ENCODE measurements around the gene SLC5A2. TPM values are rescaled to one million over a fixed set of nuclear protein-coding genes. Genes with fewer than 3 reads are reported as not detected.
A peak's percentile ranks its signal among the peaks of the same experiment; 100 is the strongest.

SLC5A2 gene
- total RNA-seq, 4 donors from 2014 or later: 0.83 to 2.4 TPM; not detected in 2

DNA sequence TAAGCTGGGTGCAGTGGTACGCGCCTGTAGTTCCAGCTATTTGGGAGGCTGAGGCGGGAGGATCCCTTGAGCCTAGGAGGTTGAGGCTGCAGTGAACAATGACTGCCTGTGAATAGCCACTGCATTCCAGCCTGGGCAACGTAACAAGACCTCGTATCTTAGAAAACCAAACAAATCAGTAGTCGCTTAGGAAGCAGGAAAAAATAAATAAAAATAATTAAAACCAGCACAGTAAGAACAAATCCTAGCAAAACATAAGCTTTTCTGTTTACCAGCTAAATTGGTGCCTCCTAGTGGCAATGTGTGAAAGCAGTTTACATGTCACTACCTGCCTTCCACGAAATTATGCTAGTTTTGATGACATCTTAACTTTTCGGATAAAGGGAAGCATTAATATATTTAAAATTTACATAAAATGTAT is 22.3 kb upstream of the SLC5A2 start:
- no peaks in the 10 kb centered on the region for H3K36me3 ChIP-seq
- no peaks in the 10 kb centered on the region for H3K9me3 ChIP-seq
- peak overlapping the region in 1 of 2 donors; percentile 38 for H3K4me3 ChIP-seq
- H3K27ac ChIP-seq: peak overlapping the region; percentile 98 to 100
- intact Hi-C loops (cut with DNase I; ENCODE audit: low total_unique reads): no loop called here
- TF ChIP-seq POLR2A (IDR thresholded peaks at IDR 0.05) (no peak), CTCF (IDR thresholded peaks at IDR 0.05) (peak in 3 of 4 experiments; percentile 28 to 50 (median 48))
- H3K4me1 ChIP-seq: peaks cover 0 to 17% of the 10 kb centered on the region in 2 donors
- no peak for DNase-seq
- no peaks in the 10 kb centered on the region for H3K27me3 ChIP-seq

- no peak overlapping the region for H3K27ac ChIP-seq
- H3K4me3 ChIP-seq: no peak overlapping the region
- no peak for DNase-seq
- intact Hi-C loops (cut with DNase I; ENCODE audit: low total_unique reads): no loop called here
- no peaks in the 10 kb centered on the region for H3K36me3 ChIP-seq
- no peaks in the 10 kb centered on the region for H3K27me3 ChIP-seq
- H3K4me1 ChIP-seq: peaks cover 0 to 16% of the 10 kb centered on the region in 2 donors
- TF ChIP-seq POLR2A (IDR thresholded peaks at IDR 0.05): no peak
- no peak for TF ChIP-seq CTCF (IDR thresholded peaks at IDR 0.05)
- no peaks in the 10 kb centered on the region for H3K9me3 ChIP-seq
Observed at GRCh38 chr16:31461201-31461920, 21.6 kb upstream of the SLC5A2 start.

DNA sequence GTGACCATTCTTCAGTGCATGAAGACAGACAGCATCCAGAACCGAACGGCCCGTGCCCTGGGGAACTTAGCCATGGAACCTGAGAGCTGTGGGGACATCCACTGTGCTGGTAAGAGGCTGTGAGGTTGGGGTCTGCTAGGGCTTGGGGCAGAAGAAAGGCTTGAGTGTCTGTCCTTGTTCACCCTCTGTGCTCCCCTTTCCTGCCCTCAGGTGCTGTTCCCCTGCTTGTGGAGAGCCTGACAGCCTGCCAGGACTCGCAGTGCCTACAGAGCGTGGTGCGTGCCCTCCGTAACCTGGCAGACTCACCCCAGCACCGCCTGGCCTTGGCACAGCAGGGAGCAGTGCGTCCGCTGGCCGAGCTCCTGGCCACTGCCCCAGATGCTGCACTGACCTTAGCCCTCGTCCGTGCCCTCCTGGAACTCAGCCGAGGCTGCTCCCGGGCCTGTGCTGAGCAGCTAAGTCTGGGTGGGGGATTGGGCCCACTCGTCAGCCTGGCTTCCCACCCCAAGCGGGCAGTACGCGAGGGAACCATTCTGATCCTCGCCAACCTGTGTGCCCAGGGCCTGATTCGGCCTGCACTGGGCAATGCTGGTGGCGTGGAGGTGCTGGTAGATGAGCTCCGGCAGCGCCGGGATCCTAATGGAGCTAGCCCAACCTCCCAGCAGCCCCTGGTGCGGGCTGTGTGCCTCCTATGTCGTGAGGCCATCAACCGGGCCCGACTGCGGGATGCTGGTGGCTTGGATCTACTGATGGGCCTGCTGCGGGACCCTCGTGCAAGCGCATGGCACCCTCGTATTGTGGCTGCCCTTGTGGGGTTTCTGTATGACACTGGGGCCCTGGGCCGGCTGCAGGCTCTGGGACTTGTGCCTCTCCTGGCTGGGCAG is 20.8 kb upstream of the SLC5A2 start:
- Histone ChIP-seq H3K27ac (no peak overlapping the region), H3K9me3 (no peaks in the 10 kb centered on the region), H3K4me1 (peaks cover 0 to 8% of the 10 kb centered on the region in 2 donors), H3K27me3 (no peaks in the 10 kb centered on the region), H3K36me3 (no peaks in the 10 kb centered on the region), H3K4me3 (no peak overlapping the region)
- intact Hi-C loops (cut with DNase I; ENCODE audit: low total_unique reads): no loop called here
- peak in 1 of 2 donors; percentile 18 for DNase-seq
- TF ChIP-seq CTCF (IDR thresholded peaks at IDR 0.05): no peak
- TF ChIP-seq POLR2A (IDR thresholded peaks at IDR 0.05): no peak

DNA sequence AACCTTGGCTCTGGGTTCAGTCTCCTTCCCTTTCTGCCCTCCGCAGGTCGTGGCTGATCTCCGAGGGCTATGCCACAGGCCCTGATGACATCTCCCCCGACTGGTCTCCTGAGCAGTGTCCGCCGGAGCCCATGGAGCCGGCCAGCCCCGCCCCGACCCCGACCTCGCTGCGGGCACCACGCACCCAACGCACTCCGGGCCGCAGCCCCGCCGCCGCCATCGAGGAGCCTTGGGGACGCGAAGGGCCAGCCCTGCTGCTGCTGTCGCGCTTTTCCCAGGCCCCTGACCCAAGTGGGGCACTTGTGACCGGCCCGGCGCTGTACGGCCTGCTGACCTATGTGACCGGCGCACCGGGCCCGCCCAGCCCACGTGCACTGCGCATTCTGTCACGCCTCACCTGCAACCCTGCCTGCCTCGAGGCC is 18.6 kb upstream of the SLC5A2 start:
- H3K4me1 ChIP-seq: no peaks in the 10 kb centered on the region
- intact Hi-C loops (cut with DNase I; ENCODE audit: low total_unique reads): no loop called here
- TF ChIP-seq POLR2A (IDR thresholded peaks at IDR 0.05): no peak
- TF ChIP-seq CTCF (IDR thresholded peaks at IDR 0.05): no peak
- no peak for DNase-seq
- no peaks in the 10 kb centered on the region for H3K36me3 ChIP-seq
- H3K27me3 ChIP-seq: no peaks in the 10 kb centered on the region
- no peak overlapping the region for H3K4me3 ChIP-seq
- H3K27ac ChIP-seq: no peak overlapping the region
- no peaks in the 10 kb centered on the region for H3K9me3 ChIP-seq

DNA sequence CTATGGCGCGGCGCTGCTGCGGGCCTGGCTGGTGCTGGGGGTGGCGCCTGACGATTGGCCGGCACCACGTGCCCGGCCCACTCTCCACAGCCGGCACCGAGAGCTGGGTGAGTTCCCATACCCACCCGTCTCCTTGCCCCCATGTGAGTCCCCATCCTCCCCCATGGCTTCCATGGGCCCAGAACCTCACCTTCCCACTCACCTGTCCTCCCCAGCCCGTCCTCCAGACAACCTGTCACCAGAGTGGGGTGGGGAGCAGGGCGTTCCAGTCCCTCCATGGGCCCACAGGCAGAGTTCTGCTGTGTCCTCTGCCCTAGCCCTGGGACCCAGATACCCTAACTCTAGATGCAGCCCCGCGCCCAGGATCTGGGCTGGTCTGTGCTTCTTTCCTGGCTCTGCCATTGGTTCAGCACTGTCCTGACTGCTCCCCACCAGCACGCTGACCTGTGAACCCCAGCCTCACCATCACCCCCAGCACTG is 18.1 kb upstream of the SLC5A2 start:
- TF ChIP-seq CTCF (IDR thresholded peaks at IDR 0.05) (no peak), POLR2A (IDR thresholded peaks at IDR 0.05) (no peak)
- Histone ChIP-seq H3K4me3 (no peak overlapping the region), H3K4me1 (no peaks in the 10 kb centered on the region), H3K27me3 (no peaks in the 10 kb centered on the region), H3K36me3 (no peaks in the 10 kb centered on the region), H3K27ac (no peak overlapping the region), H3K9me3 (no peaks in the 10 kb centered on the region)
- intact Hi-C loops (cut with DNase I; ENCODE audit: low total_unique reads): no loop called here
- DNase-seq: no peak

Data from uterus (tissue), 4 donors.